ENCODE measurements around the gene CD180.

- TF ChIP-seq CTCF (IDR thresholded peaks at IDR 0.05): no peak
- peak; percentile 18 to 38 for TF ChIP-seq POLR2A (IDR thresholded peaks at IDR 0.05)
These were observed 19.2 kb upstream of the CD180 start for GRCh38 chr5:67215519-67216471.
